Measurements from ENCODE around the gene POPDC2. TPM values are rescaled to one million over a fixed set of nuclear protein-coding genes. Genes with fewer than 3 reads are reported as not detected.

The POPDC2 gene
- total RNA-seq, 1 donor from 2014 or later: 2.1 TPM

DNA sequence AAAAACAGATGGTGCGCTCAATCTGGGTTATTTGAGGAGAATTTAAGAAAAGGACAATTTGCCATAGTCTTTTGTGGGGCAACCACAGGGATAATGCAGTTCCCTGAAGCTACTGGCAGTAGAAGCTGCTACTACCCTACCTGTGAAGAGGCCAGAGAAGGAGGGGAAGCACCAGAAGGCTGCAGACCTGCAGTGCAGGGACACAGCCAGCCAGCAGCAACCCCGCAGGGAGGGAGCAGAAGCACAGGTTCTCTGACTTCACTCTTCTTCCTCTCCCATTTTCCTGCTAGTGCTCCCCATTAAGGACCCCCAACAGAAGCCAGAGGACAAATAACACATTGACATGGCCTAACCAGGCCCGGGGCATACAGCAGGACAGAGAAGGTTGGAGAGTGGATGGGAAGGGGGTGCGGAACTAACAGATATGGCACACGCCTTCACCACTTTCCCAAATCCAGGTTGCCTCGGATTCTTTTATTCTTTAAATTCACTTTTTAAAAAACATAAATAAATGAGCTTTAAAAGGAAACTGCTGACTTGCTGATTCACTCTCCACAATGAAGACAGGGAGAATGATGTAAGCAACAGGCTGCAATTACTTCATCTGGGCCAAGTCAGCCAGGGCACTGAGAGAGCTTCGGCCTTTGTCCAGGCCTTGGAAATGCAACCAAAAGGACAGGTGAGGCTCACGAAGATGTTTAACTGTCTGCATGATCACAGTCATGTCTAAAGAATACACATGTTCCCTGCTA is 30.1 kb downstream of the POPDC2 start:
- Histone ChIP-seq H3K4me2 (ENCODE audit: low read length) (no peak overlapping the region), H4K20me1 (ENCODE audit: insufficient read depth, low read length) (no peaks in the 10 kb centered on the region), H2AFZ (ENCODE audit: low read depth, low read length) (peak overlapping the region; percentile 71), H3K4me1 (ENCODE audit: insufficient read depth, low read length) (peaks cover 10% of the 10 kb centered on the region), H3K9me3 (ENCODE audit: insufficient read depth, low read depth, low read length) (no peaks in the 10 kb centered on the region), H3K27ac (ENCODE audit: low read depth, low read length) (no peak overlapping the region), H3K27me3 (ENCODE audit: insufficient read depth, low read length) (no peaks in the 10 kb centered on the region), H3K36me3 (ENCODE audit: insufficient read depth, low read length) (no peaks in the 10 kb centered on the region), H3K9ac (ENCODE audit: low read length) (no peak overlapping the region), H3K4me3 (ENCODE audit: insufficient read depth, low read depth, low read length) (no peak overlapping the region), H3K79me2 (ENCODE audit: insufficient read depth, low read length) (no peaks in the 10 kb centered on the region)
- Mint-ChIP-seq H3K4me3 (ENCODE audit: unreplicated experiment) (no peak overlapping the region), H3K9me3 (ENCODE audit: unreplicated experiment) (no peaks in the 10 kb centered on the region), H3K27me3 (ENCODE audit: low read depth, unreplicated experiment) (peaks cover 3% of the 10 kb centered on the region), H3K27ac (ENCODE audit: unreplicated experiment) (peak overlapping the region; percentile 97), H3K4me1 (ENCODE audit: low read depth, unreplicated experiment) (peaks cover 33% of the 10 kb centered on the region), H3K36me3 (ENCODE audit: low read depth, unreplicated experiment) (no peaks in the 10 kb centered on the region)
- no peak for TF ChIP-seq EZH2 (IDR thresholded peaks at IDR 0.05; ENCODE audit: insufficient read depth, low read length)
- TF ChIP-seq, protein P1, sequence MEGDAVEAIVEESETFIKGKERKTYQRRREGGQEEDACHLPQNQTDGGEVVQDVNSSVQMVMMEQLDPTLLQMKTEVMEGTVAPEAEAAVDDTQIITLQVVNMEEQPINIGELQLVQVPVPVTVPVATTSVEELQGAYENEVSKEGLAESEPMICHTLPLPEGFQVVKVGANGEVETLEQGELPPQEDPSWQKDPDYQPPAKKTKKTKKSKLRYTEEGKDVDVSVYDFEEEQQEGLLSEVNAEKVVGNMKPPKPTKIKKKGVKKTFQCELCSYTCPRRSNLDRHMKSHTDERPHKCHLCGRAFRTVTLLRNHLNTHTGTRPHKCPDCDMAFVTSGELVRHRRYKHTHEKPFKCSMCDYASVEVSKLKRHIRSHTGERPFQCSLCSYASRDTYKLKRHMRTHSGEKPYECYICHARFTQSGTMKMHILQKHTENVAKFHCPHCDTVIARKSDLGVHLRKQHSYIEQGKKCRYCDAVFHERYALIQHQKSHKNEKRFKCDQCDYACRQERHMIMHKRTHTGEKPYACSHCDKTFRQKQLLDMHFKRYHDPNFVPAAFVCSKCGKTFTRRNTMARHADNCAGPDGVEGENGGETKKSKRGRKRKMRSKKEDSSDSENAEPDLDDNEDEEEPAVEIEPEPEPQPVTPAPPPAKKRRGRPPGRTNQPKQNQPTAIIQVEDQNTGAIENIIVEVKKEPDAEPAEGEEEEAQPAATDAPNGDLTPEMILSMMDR (IDR thresholded peaks at IDR 0.05; ENCODE audit: insufficient read depth, low read depth, low read length): no peak
- FAIRE-seq: no peak
- peak; percentile 79 for DNase-seq (ENCODE audit: low read depth)

DNA sequence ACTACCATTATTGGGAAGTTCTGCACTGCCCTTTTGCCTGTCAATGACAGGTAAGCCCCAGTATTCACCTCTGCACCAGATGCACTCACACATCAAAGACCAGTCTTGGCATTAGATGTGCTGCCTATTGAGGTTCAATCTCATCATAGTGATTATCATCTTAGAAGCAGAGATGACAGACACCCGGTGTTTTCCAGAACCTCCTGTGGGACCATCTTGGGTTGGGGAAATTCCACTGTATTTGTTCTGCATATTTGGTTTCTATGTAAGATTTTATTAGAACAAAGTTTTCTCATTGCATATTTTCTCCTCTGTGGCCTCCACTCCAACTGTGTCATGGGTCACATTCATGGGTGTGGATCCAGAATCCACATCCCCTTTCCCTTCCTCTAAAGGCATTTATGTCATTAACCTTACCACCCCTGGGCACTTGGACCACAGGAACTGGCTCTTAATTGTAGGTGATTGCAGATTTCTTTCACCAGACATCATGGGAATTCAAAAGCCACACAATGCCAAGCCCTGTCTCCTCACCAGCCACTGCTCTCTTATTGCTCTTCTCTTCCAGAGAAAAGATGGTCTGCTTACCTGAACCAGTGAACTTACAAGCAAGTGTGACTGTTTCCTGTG is 31.5 kb downstream of the POPDC2 start:
- TF ChIP-seq EZH2 (IDR thresholded peaks at IDR 0.05; ENCODE audit: insufficient read depth, low read length): no peak
- TF ChIP-seq, protein P1 (IDR thresholded peaks at IDR 0.05; ENCODE audit: insufficient read depth, low read depth, low read length): no peak
- H3K4me1 ChIP-seq (ENCODE audit: insufficient read depth, low read length): peaks cover 10% of the 10 kb centered on the region
- Mint-ChIP-seq H3K9me3 (ENCODE audit: unreplicated experiment) (no peaks in the 10 kb centered on the region), H3K27me3 (ENCODE audit: low read depth, unreplicated experiment) (peaks cover 3% of the 10 kb centered on the region), H3K4me3 (ENCODE audit: unreplicated experiment) (no peak overlapping the region), H3K4me1 (ENCODE audit: low read depth, unreplicated experiment) (peaks cover 35% of the 10 kb centered on the region), H3K27ac (ENCODE audit: unreplicated experiment) (peak overlapping the region; percentile 6), H3K36me3 (ENCODE audit: low read depth, unreplicated experiment) (no peaks in the 10 kb centered on the region)
- H3K9ac ChIP-seq (ENCODE audit: low read length): no peak overlapping the region
- H3K27ac ChIP-seq (ENCODE audit: low read depth, low read length): no peak overlapping the region
- FAIRE-seq (no peak), DNase-seq (ENCODE audit: low read depth) (peak; percentile 63)
- H3K79me2 ChIP-seq (ENCODE audit: insufficient read depth, low read length): no peaks in the 10 kb centered on the region
- no peak overlapping the region for H3K4me3 ChIP-seq (ENCODE audit: insufficient read depth, low read depth, low read length)
- H2AFZ ChIP-seq (ENCODE audit: low read depth, low read length): no peak overlapping the region
- no peaks in the 10 kb centered on the region for H3K36me3 ChIP-seq (ENCODE audit: insufficient read depth, low read length)
- H3K9me3 ChIP-seq (ENCODE audit: insufficient read depth, low read depth, low read length): no peaks in the 10 kb centered on the region
- H3K4me2 ChIP-seq (ENCODE audit: low read length): no peak overlapping the region
- H3K27me3 ChIP-seq (ENCODE audit: insufficient read depth, low read length): no peaks in the 10 kb centered on the region
- no peaks in the 10 kb centered on the region for H4K20me1 ChIP-seq (ENCODE audit: insufficient read depth, low read length)

DNA sequence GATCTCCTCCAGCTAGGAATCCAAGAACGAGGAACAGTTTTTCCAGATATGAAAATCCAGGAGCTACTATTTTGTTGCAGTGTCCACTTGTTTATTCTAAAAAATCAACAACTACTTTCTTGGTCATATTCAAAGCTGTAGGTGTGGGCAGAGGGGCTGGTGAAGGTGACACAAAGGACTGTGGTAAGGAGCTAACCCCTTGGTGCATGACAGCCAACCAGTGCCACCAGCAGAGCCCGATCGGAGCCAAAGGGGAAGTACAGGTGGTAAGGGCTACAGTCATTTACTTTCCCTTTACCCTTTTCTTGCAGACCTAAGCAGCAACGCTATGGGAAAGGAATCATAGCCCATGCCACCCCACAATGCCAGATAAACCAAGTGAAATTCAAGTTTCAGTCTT is 32.0 kb downstream of the POPDC2 start:
- DNase-seq (ENCODE audit: low read depth): no peak
- Histone ChIP-seq H3K4me2 (ENCODE audit: low read length) (no peak overlapping the region), H3K36me3 (ENCODE audit: insufficient read depth, low read length) (no peaks in the 10 kb centered on the region), H3K27ac (ENCODE audit: low read depth, low read length) (no peak overlapping the region), H3K4me1 (ENCODE audit: insufficient read depth, low read length) (peaks cover 10% of the 10 kb centered on the region), H3K4me3 (ENCODE audit: insufficient read depth, low read depth, low read length) (no peak overlapping the region), H3K9ac (ENCODE audit: low read length) (no peak overlapping the region), H3K9me3 (ENCODE audit: insufficient read depth, low read depth, low read length) (no peaks in the 10 kb centered on the region), H3K79me2 (ENCODE audit: insufficient read depth, low read length) (no peaks in the 10 kb centered on the region), H3K27me3 (ENCODE audit: insufficient read depth, low read length) (no peaks in the 10 kb centered on the region), H4K20me1 (ENCODE audit: insufficient read depth, low read length) (no peaks in the 10 kb centered on the region), H2AFZ (ENCODE audit: low read depth, low read length) (no peak overlapping the region)
- Mint-ChIP-seq H3K27ac (ENCODE audit: unreplicated experiment) (no peak overlapping the region), H3K4me1 (ENCODE audit: low read depth, unreplicated experiment) (peaks cover 35% of the 10 kb centered on the region), H3K4me3 (ENCODE audit: unreplicated experiment) (no peak overlapping the region), H3K36me3 (ENCODE audit: low read depth, unreplicated experiment) (no peaks in the 10 kb centered on the region), H3K27me3 (ENCODE audit: low read depth, unreplicated experiment) (peaks cover 3% of the 10 kb centered on the region), H3K9me3 (ENCODE audit: unreplicated experiment) (no peaks in the 10 kb centered on the region)
- TF ChIP-seq, protein P1 (IDR thresholded peaks at IDR 0.05; ENCODE audit: insufficient read depth, low read depth, low read length): no peak
- no peak for TF ChIP-seq EZH2 (IDR thresholded peaks at IDR 0.05; ENCODE audit: insufficient read depth, low read length)
- FAIRE-seq: no peak

Data from astrocyte (in vitro differentiated cells and primary cell).